ENCODE results near the gene SPATA9. TPM values are rescaled to one million over a fixed set of nuclear protein-coding genes. Genes with fewer than 3 reads are reported as not detected.

SPATA9 gene
- total and polyA plus RNA-seq, 2 of the 8 experiments (the other 6 are each of a cell fraction or from before 2014, with no cell fraction given): not detected

GRCh38 chr5:95668728-95669127 is 14.1 kb downstream of the SPATA9 start:
- Histone ChIP-seq H3K14ac (ENCODE audit: insufficient read length) (no peak overlapping the region), H3K56ac (replicated peaks; ENCODE audit: insufficient read length, low read depth, low read length) (no peak overlapping the region), H3K18ac (ENCODE audit: extremely low read depth, low read length) (no peak overlapping the region), H3K36me3 (ENCODE audit: control insufficient read depth in 2 of 4, insufficient read depth in 4 of 4, low read length in 3 of 4) (no peaks in the 10 kb centered on the region), H3K4ac (replicated peaks; ENCODE audit: insufficient read length, low read depth, low read length) (no peak overlapping the region), H3K4me3 (ENCODE audit: extremely low read depth in 1 of 4, insufficient read depth in 2 of 4, low read depth in 3 of 4, low read length in 4 of 4) (no peak overlapping the region), H3K9ac (replicated peaks in 1 of 4; ENCODE audit: extremely low read depth in 1 of 4, low read depth in 3 of 4, low read length in 3 of 4) (no peak overlapping the region), H4K20me1 (replicated peaks in 1 of 2; ENCODE audit: control insufficient read depth in 1 of 2, insufficient read depth in 2 of 2, low read length in 2 of 2) (no peaks in the 10 kb centered on the region), H2BK5ac (ENCODE audit: low read depth, low read length) (no peak overlapping the region), H3K27ac (ENCODE audit: low read depth, low read length) (no peak overlapping the region), H2BK20ac (ENCODE audit: low read length) (no peak overlapping the region), H3K79me2 (ENCODE audit: control insufficient read depth in 1 of 2, insufficient read depth in 2 of 2, low read length in 2 of 2) (no peaks in the 10 kb centered on the region), H3K23me2 (ENCODE audit: low read depth, low read length) (no peaks in the 10 kb centered on the region; the same call in 1 of the 2 replicates), H2BK120ac (replicated peaks; ENCODE audit: low read depth, low read length) (no peak overlapping the region), H3K23ac (ENCODE audit: insufficient read length) (no peak overlapping the region), H2BK12ac (ENCODE audit: low read depth, low read length) (no peak overlapping the region), H4K91ac (replicated peaks; ENCODE audit: insufficient read length, low read length) (no peak overlapping the region), H3K27me3 (replicated peaks in 1 of 4; ENCODE audit: control insufficient read depth in 3 of 4, extremely low read depth in 1 of 4, insufficient read depth in 3 of 4, low read length in 3 of 4) (no peaks in the 10 kb centered on the region), H2AK5ac (ENCODE audit: low read depth, low read length) (no peak overlapping the region), H3K9me3 (ENCODE audit: insufficient read depth in 2 of 2, low read depth in 1 of 2, low read length in 1 of 2) (no peaks in the 10 kb centered on the region), H4K5ac (ENCODE audit: insufficient read length, low read depth, low read length) (no peak overlapping the region), H3K4me2 (ENCODE audit: insufficient read depth in 1 of 2, low read depth in 2 of 2, low read length in 2 of 2) (no peak overlapping the region), H3K4me1 (replicated peaks in 1 of 4; ENCODE audit: control insufficient read depth in 3 of 4, insufficient read depth in 4 of 4, low read length in 3 of 4) (no peaks in the 10 kb centered on the region), H3K79me1 (ENCODE audit: low read depth, low read length) (no peaks in the 10 kb centered on the region), H2AFZ (ENCODE audit: low read length) (0 out of 2 replicates have a peak overlapping the region, but pooled peaks have one; percentile 21), H2BK15ac (ENCODE audit: low read length) (no peak overlapping the region), H4K8ac (ENCODE audit: extremely low read depth, insufficient read depth, low read length) (no peak overlapping the region)
- 100% methylated on average over 1 of the region's 1 CpG; no CpG with 5 or more reads in 1 of the 2 experiments for WGBS, 2 experiments (ENCODE audit: extremely low coverage in 1 of 2, insufficient coverage in 1 of 2, insufficient read length in 1 of 2, insufficient replicate concordance in 2 of 2, low coverage in 1 of 2, low lambda C conversion rate in 2 of 2, missing lambda C conversion rate in 1 of 2)
- POLR2A ChIA-PET (ENCODE audit: partially characterized antibody): no interaction called here
- no peak for TF ChIP-seq TCF12 (IDR thresholded peaks at IDR 0.05; ENCODE audit: low read depth, low read length)
- no peak for FAIRE-seq
- CTCF ChIA-PET (ENCODE audit: partially characterized antibody): interaction anchor here (1.4 to 1.6 kb wide), 2 partner anchors 12 to 66 kb away, joined by 3 read pairs; no protein-coding TSS in a partner anchor
- DNase-seq (ENCODE audit: low read depth in 1 of 2, low spot score in 2 of 2): no peak
